Gastroesophageal sphincter (tissue), 4 donors: Measurements from ENCODE around the gene NCF4. TPM values are rescaled to one million over a fixed set of nuclear protein-coding genes. Genes with fewer than 3 reads are reported as not detected.

Source experiments
- ATAC-seq: fragments of 150-250 bp; one replicate; pipeline ENCODE4 v1.9.1; 2016; ENCODE audit warnings: mild to moderate bottlenecking, moderate library complexity
- H3K27ac ChIP-seq, 4 donors: fragments of 200-600 bp; sonication (generic) in 3 of 4; 1 replicate in 3 of 4; 2 replicates in 1 of 4; pipeline ENCODE4 v1.5.1; 2016 to 2019
- H3K27me3 ChIP-seq: fragments of 200-600 bp; sonication (generic); one replicate; pipeline ENCODE4 v1.5.1; 2019
- H3K36me3 ChIP-seq, 2 donors: fragments of 200-600 bp; sonication (generic); one replicate each; pipeline ENCODE4 v1.5.1; 2019; ENCODE audit warnings: control low read depth in 1 of 2
- H3K4me1 ChIP-seq, 3 donors: fragments of 200-600 bp; sonication (generic); 1 replicate in 2 of 3; 2 replicates in 1 of 3; pipeline ENCODE4 v1.5.1; 2016 to 2019; ENCODE audit warnings: control low read depth in 2 of 3
- H3K4me3 ChIP-seq, 2 donors: fragments of 200-600 bp; sonication (generic); one replicate each; pipeline ENCODE4 v1.5.1; 2019; ENCODE audit warnings: mild to moderate bottlenecking in 1 of 2, moderate library complexity in 1 of 2
- H3K9me3 ChIP-seq, 3 donors: fragments of 200-600 bp; sonication (generic); one replicate each; pipeline ENCODE4 v1.5.1; 2017 to 2019; ENCODE audit warnings: control low read depth in 2 of 3
- EP300 ChIP-seq: sonication (generic); formaldehyde crosslinking; IDR thresholded peaks from one replicate; pipeline ENCODE4 v1.6.1; 2017; ENCODE audit warnings: antibody characterized with exemption, mild to moderate bottlenecking
- POLR2A ChIP-seq, 2 donors: fragments of 450-650 bp; IDR thresholded peaks; one replicate each; pipeline ENCODE4 v1.6.1; 2017; ENCODE audit warnings: antibody characterized with exemption in 2 of 2, mild to moderate bottlenecking in 2 of 2, moderate library complexity in 1 of 2
- POLR2AphosphoS5 ChIP-seq: sonication (generic); formaldehyde crosslinking; IDR thresholded peaks from one replicate; pipeline ENCODE4 v1.6.1; 2017; ENCODE audit warnings: antibody characterized with exemption
- WGBS, 2 donors: methylation state at CpG; one replicate each; pipeline ENCODE4 v1.1.5; 2018; ENCODE audit warnings: low coverage in 1 of 2; 5-methylcytosine and 5-hydroxymethylcytosine counted together
- total RNA-seq, 4 donors: library from RNA; depleted of rRNA; stranded (reverse); fragments of >200 nt; gene quantifications; one replicate each; pipeline ENCODE4 v1.1.0, GENCODE V29; 2016
- TF ChIP-seq, protein P1 (sequence below), 4 experiments: fragments of 200-600 bp in 2 of 4; fragments of 450-650 bp in 2 of 4; sonication (generic) in 1 of 4; IDR thresholded peaks; one replicate each; pipeline ENCODE4 v1.5.1; 2017 to 2019; ENCODE audit warnings: antibody characterized with exemption in 4 of 4, mild to moderate bottlenecking in 2 of 4, moderate library complexity in 2 of 4

The NCF4 gene
- total RNA-seq, 4 donors from 2014 or later, result 5.4 to 20.5 (median 10.6) TPM

DNA sequence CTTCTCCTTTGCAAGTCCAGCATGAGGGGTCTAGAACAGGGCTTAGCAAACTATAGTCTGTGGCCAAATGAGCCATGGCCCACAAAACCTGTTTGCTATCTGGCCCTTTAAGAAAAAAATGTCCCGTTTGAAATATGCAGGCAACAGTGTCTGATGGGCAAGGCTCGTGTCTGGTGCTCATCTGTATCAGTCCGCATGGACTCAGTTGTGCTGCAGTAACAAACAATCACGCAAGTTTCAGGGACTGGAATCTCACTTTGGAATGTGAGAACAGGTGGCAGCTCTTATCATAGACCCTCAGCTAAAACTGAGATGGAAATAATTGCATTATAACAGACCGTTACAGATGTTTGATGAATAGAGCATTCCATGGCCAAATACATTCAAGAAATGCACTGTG is 24.9 kb upstream of the NCF4 start:
- TF ChIP-seq POLR2A (IDR thresholded peaks at IDR 0.05) (no peak), EP300 (no peak), POLR2AphosphoS5 (no peak)
- TF ChIP-seq, protein P1, sequence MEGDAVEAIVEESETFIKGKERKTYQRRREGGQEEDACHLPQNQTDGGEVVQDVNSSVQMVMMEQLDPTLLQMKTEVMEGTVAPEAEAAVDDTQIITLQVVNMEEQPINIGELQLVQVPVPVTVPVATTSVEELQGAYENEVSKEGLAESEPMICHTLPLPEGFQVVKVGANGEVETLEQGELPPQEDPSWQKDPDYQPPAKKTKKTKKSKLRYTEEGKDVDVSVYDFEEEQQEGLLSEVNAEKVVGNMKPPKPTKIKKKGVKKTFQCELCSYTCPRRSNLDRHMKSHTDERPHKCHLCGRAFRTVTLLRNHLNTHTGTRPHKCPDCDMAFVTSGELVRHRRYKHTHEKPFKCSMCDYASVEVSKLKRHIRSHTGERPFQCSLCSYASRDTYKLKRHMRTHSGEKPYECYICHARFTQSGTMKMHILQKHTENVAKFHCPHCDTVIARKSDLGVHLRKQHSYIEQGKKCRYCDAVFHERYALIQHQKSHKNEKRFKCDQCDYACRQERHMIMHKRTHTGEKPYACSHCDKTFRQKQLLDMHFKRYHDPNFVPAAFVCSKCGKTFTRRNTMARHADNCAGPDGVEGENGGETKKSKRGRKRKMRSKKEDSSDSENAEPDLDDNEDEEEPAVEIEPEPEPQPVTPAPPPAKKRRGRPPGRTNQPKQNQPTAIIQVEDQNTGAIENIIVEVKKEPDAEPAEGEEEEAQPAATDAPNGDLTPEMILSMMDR (IDR thresholded peaks at IDR 0.05), result no peak
- Histone ChIP-seq H3K27me3 (peaks cover 41% of the 10 kb centered on the region), H3K36me3 (no peaks in the 10 kb centered on the region), H3K27ac (no peak overlapping the region), H3K9me3 (no peaks in the 10 kb centered on the region), H3K4me1 (no peaks in the 10 kb centered on the region), H3K4me3 (no peak overlapping the region)
- ATAC-seq, result no peak
- WGBS, 2 donors, result 50 to 53% methylated on average over 2 to 5 of the region's 5 CpGs

DNA sequence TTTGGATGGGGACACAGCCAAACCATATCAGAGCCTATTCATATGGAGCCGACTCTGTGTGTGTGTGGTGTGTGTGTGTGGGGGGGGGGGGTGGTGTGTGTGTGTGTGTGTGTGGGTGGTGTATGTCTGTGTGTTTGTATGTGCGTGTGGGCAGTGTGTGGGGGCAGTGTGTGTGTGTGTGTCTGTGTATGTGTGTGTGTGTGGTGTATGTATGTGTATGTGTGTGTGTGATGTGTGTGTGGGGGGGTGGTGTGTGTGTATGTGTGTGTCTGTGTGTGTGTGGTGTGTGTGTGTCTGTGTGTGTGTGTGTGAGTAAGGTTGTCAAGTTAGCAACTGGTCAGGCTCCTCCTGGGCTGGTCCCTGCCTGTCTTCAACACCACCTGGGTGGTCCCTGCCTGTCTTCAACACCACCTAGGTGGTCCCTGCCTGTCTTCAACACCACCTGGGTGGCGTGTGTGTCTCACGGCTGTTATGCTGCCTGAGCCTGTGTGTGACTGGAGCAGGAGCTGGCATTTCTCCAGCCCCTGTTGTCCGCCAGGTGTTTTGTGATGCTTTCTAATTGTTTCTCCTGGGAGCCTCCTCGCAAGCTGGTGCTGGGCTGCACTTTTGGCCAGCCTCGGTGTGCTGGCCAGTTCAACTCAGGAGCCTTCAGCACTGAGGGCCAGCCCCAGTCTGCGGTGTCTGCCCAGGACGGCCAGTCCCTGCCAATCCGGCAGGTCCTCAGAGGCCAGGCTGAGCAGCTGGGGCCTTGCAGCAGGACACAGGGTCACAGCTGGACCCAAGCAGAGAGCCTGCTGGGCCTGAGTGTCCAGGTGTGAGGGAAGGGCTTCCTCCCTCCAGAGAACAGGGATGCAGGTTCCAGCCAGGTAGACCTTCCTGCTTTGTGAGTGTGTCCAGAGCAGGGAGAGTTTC is 22.4 kb upstream of the NCF4 start:
- no peak for ATAC-seq
- WGBS, 2 donors, result 70 to 100% methylated on average over 1 to 4 of the region's 10 CpGs
- no peaks in the 10 kb centered on the region for H3K4me1 ChIP-seq

DNA sequence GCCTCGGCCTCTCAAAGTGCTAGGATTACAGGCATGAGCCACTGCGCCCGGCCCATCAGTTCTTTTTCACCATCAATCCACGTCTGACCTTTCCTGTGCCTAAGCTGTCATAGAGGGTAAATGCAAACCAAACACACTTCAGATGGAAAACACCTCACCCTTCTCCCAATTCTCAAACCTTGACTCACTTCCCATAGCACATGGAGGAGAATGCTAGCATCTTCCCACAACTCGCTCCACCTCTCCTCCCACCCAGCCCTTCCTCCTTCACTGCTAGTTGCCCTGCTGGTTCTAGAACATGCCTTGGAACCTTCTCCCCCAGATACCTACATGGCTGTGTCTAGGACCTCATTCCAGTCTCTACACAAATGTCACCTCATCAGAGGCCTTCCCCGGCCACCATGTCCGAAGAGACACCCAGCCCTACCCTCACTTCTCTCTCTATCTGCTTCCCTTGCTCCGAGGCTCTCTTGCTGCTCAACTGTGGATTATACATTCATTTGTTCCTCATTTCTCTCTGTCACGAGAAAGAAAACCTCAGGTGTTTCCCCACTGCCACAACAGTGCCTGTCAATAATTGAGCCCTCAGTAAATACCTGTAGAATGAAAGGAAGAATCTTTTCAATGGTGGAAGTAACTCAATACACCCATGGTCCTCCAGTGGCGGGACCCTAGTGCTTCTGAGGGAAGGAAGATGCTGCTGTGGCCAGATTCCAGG is 21.3 kb upstream of the NCF4 start:
- Histone ChIP-seq H3K27ac (no peak overlapping the region), H3K9me3 (no peaks in the 10 kb centered on the region), H3K4me3 (no peak overlapping the region), H3K27me3 (peaks cover 57% of the 10 kb centered on the region), H3K36me3 (no peaks in the 10 kb centered on the region), H3K4me1 (no peaks in the 10 kb centered on the region)
- no peak for ATAC-seq
- no peak for TF ChIP-seq EP300
- 60 to 75% methylated on average over 6 to 9 of the region's 10 CpGs for WGBS, 2 donors

More for the DNA sequence above, 22.4 kb upstream of the NCF4 start:
- H3K9me3 ChIP-seq, result no peaks in the 10 kb centered on the region
- H3K27me3 ChIP-seq, result peaks cover 53% of the 10 kb centered on the region
- H3K4me3 ChIP-seq, result no peak overlapping the region
- TF ChIP-seq POLR2A (IDR thresholded peaks at IDR 0.05), result no peak
- TF ChIP-seq EP300, result no peak
- TF ChIP-seq POLR2AphosphoS5, result no peak
- TF ChIP-seq, protein P1 (IDR thresholded peaks at IDR 0.05), result no peak
- H3K27ac ChIP-seq, result no peak overlapping the region
- no peaks in the 10 kb centered on the region for H3K36me3 ChIP-seq

DNA sequence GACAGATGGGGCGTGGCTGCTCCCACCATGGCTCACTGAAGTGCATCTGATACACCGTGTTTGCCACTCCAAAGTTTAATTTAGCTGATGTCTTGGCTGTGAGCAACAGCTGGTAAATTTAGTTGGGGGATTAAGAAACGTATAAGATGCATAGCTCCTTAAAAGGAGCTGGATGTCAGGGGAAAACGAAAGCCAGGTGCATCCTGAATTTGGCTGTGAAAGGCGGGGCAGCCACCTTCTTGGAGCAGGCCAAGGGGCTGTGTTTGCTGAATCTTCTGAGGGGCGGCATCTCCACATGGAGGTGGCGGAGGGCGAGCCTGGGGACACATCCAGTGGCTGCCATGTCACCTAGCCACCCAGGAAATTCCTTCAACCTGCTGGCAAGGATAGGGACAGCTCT is 20.7 kb upstream of the NCF4 start:
- H3K9me3 ChIP-seq, result no peaks in the 10 kb centered on the region
- peaks cover 61% of the 10 kb centered on the region for H3K27me3 ChIP-seq
- H3K36me3 ChIP-seq, result no peaks in the 10 kb centered on the region
- no peak overlapping the region for H3K27ac ChIP-seq
- TF ChIP-seq, protein P1 (IDR thresholded peaks at IDR 0.05), result no peak
- no peak for TF ChIP-seq EP300
- TF ChIP-seq POLR2A (IDR thresholded peaks at IDR 0.05), result no peak
- no peak for TF ChIP-seq POLR2AphosphoS5
- ATAC-seq, result no peak
- H3K4me3 ChIP-seq, result no peak overlapping the region
- 45 to 48% methylated on average over 2 to 8 of the region's 8 CpGs for WGBS, 2 donors
- H3K4me1 ChIP-seq, result no peaks in the 10 kb centered on the region

DNA sequence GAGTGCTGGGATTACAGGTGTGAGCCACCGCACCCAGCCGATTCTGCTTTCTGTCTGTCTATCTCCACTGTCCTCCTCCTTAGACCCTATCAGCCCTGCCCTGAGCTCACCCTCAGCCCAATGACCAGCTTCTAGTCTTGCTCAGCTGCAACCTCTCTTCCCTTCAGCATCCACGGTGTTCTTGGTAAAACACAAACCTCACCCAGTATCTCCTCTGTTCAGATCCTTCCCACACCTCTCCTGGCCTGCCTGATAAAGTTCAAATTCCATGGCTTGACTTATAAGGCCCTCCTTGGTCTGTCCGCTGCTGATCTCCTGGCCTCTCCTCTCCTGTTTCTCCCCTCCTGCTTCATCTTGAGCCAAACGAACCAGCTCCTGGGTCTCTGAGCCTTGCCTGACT is 14.5 kb upstream of the NCF4 start:
- no peak for ATAC-seq
- H3K4me1 ChIP-seq, result no peaks in the 10 kb centered on the region
- H3K27me3 ChIP-seq, result peaks cover 80% of the 10 kb centered on the region
- H3K9me3 ChIP-seq, result no peaks in the 10 kb centered on the region
- H3K4me3 ChIP-seq, result no peak overlapping the region
- H3K27ac ChIP-seq, result no peak overlapping the region
- TF ChIP-seq POLR2A (IDR thresholded peaks at IDR 0.05) (no peak), EP300 (no peak), POLR2AphosphoS5 (no peak)
- TF ChIP-seq, protein P1 (IDR thresholded peaks at IDR 0.05), result no peak
- H3K36me3 ChIP-seq, result no peaks in the 10 kb centered on the region
- WGBS, 2 donors, result 30 to 72% methylated on average over 2 to 3 of the region's 5 CpGs
